ENCODE data around the gene TEKT5.
"Not testable (repeated sequence)": the region's sequence is repeated elsewhere in the genome, so short reads cannot be mapped to it uniquely, and the experiment has no call there.

Gene TEKT5

GRCh38 chr16:10654592-10655414 lies 39.9 kb downstream of the TEKT5 start:
- Histone ChIP-seq H3K27ac (ENCODE audit: insufficient read depth in 1 of 2, low read depth in 1 of 2, low read length in 2 of 2, poor library complexity in 1 of 2, severe bottlenecking in 2 of 2) (no peak overlapping the region), H3K4me3 (ENCODE audit: control insufficient read depth in 1 of 7, extremely low read depth in 1 of 7, insufficient read depth in 4 of 7, low read depth in 2 of 7, low read length in 6 of 7) (no peak overlapping the region), H3K36me3 (ENCODE audit: control insufficient read depth in 4 of 4, insufficient read depth in 4 of 4, low read length in 3 of 4) (no peaks in the 10 kb centered on the region), H3K9me3 (ENCODE audit: control extremely low read depth in 1 of 5, control insufficient read depth in 4 of 5, insufficient read depth in 2 of 5, low read depth in 1 of 5, low read length in 4 of 5) (no peaks in the 10 kb centered on the region), H3K27me3 (replicated peaks in 2 of 5; ENCODE audit: control insufficient read depth in 4 of 5, insufficient read depth in 5 of 5, low read length in 4 of 5) (no peaks in the 10 kb centered on the region), H3K4me1 (ENCODE audit: control extremely low read depth in 1 of 4, control insufficient read depth in 4 of 4, insufficient read depth in 4 of 4, low read length in 3 of 4) (no peaks in the 10 kb centered on the region)
- no peak for DNase-seq
- CTCF ChIA-PET = no interaction called here
- POLR2A ChIA-PET = no interaction called here
- 95% methylated on average over 3 of the region's 8 CpGs for WGBS (ENCODE audit: insufficient coverage)

GRCh38 chr16:10652730-10653590 lies 41.8 kb downstream of the TEKT5 start:
- H3K27me3 ChIP-seq (replicated peaks in 2 of 5; ENCODE audit: control insufficient read depth in 4 of 5, insufficient read depth in 5 of 5, low read length in 4 of 5) = no peaks in the 10 kb centered on the region
- WGBS (ENCODE audit: insufficient coverage) = 81% methylated on average over 6 of the region's 8 CpGs
- no peaks in the 10 kb centered on the region for H3K9me3 ChIP-seq (ENCODE audit: control extremely low read depth in 1 of 5, control insufficient read depth in 4 of 5, insufficient read depth in 2 of 5, low read depth in 1 of 5, low read length in 4 of 5)
- no peak overlapping the region for H3K27ac ChIP-seq (ENCODE audit: insufficient read depth in 1 of 2, low read depth in 1 of 2, low read length in 2 of 2, poor library complexity in 1 of 2, severe bottlenecking in 2 of 2)
- DNase-seq = no peak
- CTCF ChIA-PET = no interaction called here
- H3K4me1 ChIP-seq (ENCODE audit: control extremely low read depth in 1 of 4, control insufficient read depth in 4 of 4, insufficient read depth in 4 of 4, low read length in 3 of 4) = no peaks in the 10 kb centered on the region
- POLR2A ChIA-PET = no interaction called here
- H3K36me3 ChIP-seq (ENCODE audit: control insufficient read depth in 4 of 4, insufficient read depth in 4 of 4, low read length in 3 of 4) = no peaks in the 10 kb centered on the region
- no peak overlapping the region for H3K4me3 ChIP-seq (ENCODE audit: control insufficient read depth in 1 of 7, extremely low read depth in 1 of 7, insufficient read depth in 4 of 7, low read depth in 2 of 7, low read length in 6 of 7)

DNA sequence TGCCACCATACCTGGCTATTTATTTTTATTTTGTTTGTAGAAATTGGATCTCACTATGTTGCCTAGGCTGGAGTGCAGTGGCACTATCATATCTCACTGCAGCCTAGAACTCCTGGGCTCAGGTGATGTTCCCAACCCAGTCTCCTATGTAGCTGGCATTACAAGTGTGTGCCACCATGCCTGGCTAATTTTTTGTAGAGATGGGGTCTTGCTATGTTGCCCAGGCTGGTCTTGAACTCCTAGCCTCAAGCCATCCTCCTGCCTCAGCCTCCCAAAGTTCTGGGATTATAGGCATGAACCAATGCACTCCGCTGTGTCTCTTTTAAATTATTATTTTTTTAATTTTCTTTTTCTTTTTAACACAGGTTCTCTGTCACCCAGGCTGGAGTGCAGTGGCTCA lies 45.6 kb downstream of the TEKT5 start:
- H3K4me1 ChIP-seq (ENCODE audit: control extremely low read depth in 1 of 4, control insufficient read depth in 4 of 4, insufficient read depth in 4 of 4, low read length in 3 of 4); H3K4me3 ChIP-seq (ENCODE audit: control insufficient read depth in 1 of 7, extremely low read depth in 1 of 7, insufficient read depth in 4 of 7, low read depth in 2 of 7, low read length in 6 of 7); POLR2A ChIA-PET; H3K27ac ChIP-seq (ENCODE audit: insufficient read depth in 1 of 2, low read depth in 1 of 2, low read length in 2 of 2, poor library complexity in 1 of 2, severe bottlenecking in 2 of 2); DNase-seq; CTCF ChIA-PET; H3K27me3 ChIP-seq (replicated peaks in 2 of 5; ENCODE audit: control insufficient read depth in 4 of 5, insufficient read depth in 5 of 5, low read length in 4 of 5); H3K36me3 ChIP-seq (ENCODE audit: control insufficient read depth in 4 of 4, insufficient read depth in 4 of 4, low read length in 3 of 4); H3K9me3 ChIP-seq (ENCODE audit: control extremely low read depth in 1 of 5, control insufficient read depth in 4 of 5, insufficient read depth in 2 of 5, low read depth in 1 of 5, low read length in 4 of 5): not testable (repeated sequence)
- WGBS (ENCODE audit: insufficient coverage) = 100% methylated on average over 1 of the region's 1 CpG

DNA sequence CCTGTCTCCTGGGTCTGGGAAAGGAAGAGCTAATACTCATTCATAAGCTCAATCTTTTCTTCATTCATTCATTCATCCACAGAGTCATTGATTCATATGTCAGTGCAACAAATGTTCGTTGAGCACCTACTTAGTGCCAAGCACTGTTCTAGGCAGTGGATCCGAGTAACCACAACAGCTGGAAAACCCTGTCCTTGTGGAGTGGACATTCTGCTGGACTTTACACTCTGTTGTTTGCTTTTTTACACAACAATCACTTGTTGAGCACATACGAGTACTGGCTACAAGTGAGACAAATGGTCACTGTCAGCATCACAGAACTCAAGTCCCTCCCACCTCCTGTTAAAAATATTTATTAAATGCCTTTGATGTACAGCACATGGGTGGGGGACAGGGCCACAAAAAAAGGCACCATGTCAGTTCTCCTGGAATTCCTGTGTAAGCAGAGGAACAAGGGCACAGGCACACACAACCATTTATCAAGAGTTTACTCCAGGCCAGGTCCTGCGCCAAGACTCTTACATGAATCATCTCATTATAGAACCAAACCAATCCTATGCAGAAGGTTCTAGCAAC lies 46.9 kb downstream of the TEKT5 start:
- Histone ChIP-seq H3K4me1 (ENCODE audit: control extremely low read depth in 1 of 4, control insufficient read depth in 4 of 4, insufficient read depth in 4 of 4, low read length in 3 of 4) (no peaks in the 10 kb centered on the region), H3K27ac (ENCODE audit: insufficient read depth in 1 of 2, low read depth in 1 of 2, low read length in 2 of 2, poor library complexity in 1 of 2, severe bottlenecking in 2 of 2) (no peak overlapping the region), H3K9me3 (ENCODE audit: control extremely low read depth in 1 of 5, control insufficient read depth in 4 of 5, insufficient read depth in 2 of 5, low read depth in 1 of 5, low read length in 4 of 5) (no peaks in the 10 kb centered on the region), H3K36me3 (ENCODE audit: control insufficient read depth in 4 of 4, insufficient read depth in 4 of 4, low read length in 3 of 4) (no peaks in the 10 kb centered on the region), H3K4me3 (ENCODE audit: control insufficient read depth in 1 of 7, extremely low read depth in 1 of 7, insufficient read depth in 4 of 7, low read depth in 2 of 7, low read length in 6 of 7) (no peak overlapping the region), H3K27me3 (replicated peaks in 2 of 5; ENCODE audit: control insufficient read depth in 4 of 5, insufficient read depth in 5 of 5, low read length in 4 of 5) (peaks cover 0 to 2% (median 0%) of the 10 kb centered on the region in 5 experiments)
- no peak for DNase-seq
- CTCF ChIA-PET = no interaction called here
- WGBS (ENCODE audit: insufficient coverage) = 98% methylated on average over 4 of the region's 4 CpGs
- POLR2A ChIA-PET = no interaction called here

DNA sequence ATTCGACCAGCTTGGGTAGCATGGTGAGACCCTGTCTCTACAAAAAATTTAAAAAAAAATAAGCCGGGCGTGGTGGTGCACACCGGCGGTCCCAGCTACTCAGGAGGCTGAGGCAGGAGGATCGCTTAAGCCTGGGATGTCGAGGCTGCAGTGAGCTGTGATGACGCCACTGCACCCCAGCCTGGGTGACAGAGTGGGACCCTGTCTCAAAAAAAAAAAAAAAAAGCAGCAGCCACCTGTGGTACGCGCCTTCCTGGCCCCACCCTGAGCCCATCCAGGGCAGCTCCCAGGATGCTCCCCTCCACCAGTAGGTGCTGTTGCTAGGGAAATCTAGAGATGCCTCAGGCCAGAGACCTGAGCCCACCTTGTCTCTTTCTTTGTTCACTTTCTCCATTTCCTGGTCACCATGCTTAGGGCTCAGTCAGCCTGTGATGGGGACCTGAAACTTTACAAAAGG lies 47.4 kb downstream of the TEKT5 start:
- Histone ChIP-seq H3K27ac (ENCODE audit: insufficient read depth in 1 of 2, low read depth in 1 of 2, low read length in 2 of 2, poor library complexity in 1 of 2, severe bottlenecking in 2 of 2) (no peak overlapping the region), H3K4me1 (ENCODE audit: control extremely low read depth in 1 of 4, control insufficient read depth in 4 of 4, insufficient read depth in 4 of 4, low read length in 3 of 4) (no peaks in the 10 kb centered on the region), H3K9me3 (ENCODE audit: control extremely low read depth in 1 of 5, control insufficient read depth in 4 of 5, insufficient read depth in 2 of 5, low read depth in 1 of 5, low read length in 4 of 5) (no peaks in the 10 kb centered on the region), H3K4me3 (ENCODE audit: control insufficient read depth in 1 of 7, extremely low read depth in 1 of 7, insufficient read depth in 4 of 7, low read depth in 2 of 7, low read length in 6 of 7) (no peak overlapping the region), H3K27me3 (replicated peaks in 2 of 5; ENCODE audit: control insufficient read depth in 4 of 5, insufficient read depth in 5 of 5, low read length in 4 of 5) (peaks cover 0 to 2% (median 0%) of the 10 kb centered on the region in 5 experiments), H3K36me3 (ENCODE audit: control insufficient read depth in 4 of 4, insufficient read depth in 4 of 4, low read length in 3 of 4) (no peaks in the 10 kb centered on the region)
- DNase-seq = no peak
- 98% methylated on average over 7 of the region's 10 CpGs for WGBS (ENCODE audit: insufficient coverage)
- POLR2A ChIA-PET = no interaction called here
- CTCF ChIA-PET = no interaction called here

DNA sequence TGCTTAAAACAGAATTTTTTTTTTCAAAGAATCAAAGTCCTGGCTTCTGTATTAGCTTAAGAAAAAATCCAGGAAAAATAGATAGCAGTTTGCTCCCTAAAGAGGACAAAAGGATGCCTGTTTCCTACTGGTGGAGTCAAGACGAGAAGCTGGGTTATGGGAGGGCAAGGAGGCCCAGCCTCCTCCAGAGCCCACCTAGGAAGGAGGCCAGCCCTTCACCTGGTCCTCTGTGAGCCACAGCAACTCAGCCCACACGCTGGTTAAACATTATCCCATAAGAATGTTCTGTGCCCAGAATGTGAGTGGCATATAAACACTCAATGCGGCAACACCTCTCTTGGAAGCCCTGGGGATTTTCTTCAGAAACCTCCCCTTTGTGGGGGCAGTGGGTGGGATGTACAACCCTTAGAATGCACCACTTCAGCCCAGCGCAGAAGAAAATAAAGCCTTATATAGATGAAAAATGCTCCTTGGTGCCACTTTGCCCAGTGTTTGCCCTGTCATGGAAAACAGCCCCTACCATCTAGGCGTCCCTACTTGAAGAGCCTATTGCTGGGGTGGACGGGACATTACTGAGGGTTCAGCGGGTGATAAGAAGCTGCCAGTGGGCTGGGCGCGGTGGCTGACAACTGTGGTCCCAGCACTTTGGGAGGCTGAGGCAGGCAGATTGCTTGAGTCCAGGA lies 48.0 kb downstream of the TEKT5 start:
- Histone ChIP-seq H3K36me3 (ENCODE audit: control insufficient read depth in 4 of 4, insufficient read depth in 4 of 4, low read length in 3 of 4) (no peaks in the 10 kb centered on the region), H3K4me3 (ENCODE audit: control insufficient read depth in 1 of 7, extremely low read depth in 1 of 7, insufficient read depth in 4 of 7, low read depth in 2 of 7, low read length in 6 of 7) (no peak overlapping the region), H3K27me3 (replicated peaks in 2 of 5; ENCODE audit: control insufficient read depth in 4 of 5, insufficient read depth in 5 of 5, low read length in 4 of 5) (peaks cover 0 to 2% (median 0%) of the 10 kb centered on the region in 5 experiments), H3K27ac (ENCODE audit: insufficient read depth in 1 of 2, low read depth in 1 of 2, low read length in 2 of 2, poor library complexity in 1 of 2, severe bottlenecking in 2 of 2) (no peak overlapping the region), H3K4me1 (ENCODE audit: control extremely low read depth in 1 of 4, control insufficient read depth in 4 of 4, insufficient read depth in 4 of 4, low read length in 3 of 4) (no peaks in the 10 kb centered on the region), H3K9me3 (ENCODE audit: control extremely low read depth in 1 of 5, control insufficient read depth in 4 of 5, insufficient read depth in 2 of 5, low read depth in 1 of 5, low read length in 4 of 5) (no peaks in the 10 kb centered on the region)
- DNase-seq = no peak
- WGBS (ENCODE audit: insufficient coverage) = 92% methylated on average over 8 of the region's 9 CpGs
- ChIA-PET CTCF (no interaction called here), POLR2A (no interaction called here)
